Right renal pelvis (tissue), 4 donors: ENCODE results near the gene GPD2. TPM values are rescaled to one million over a fixed set of nuclear protein-coding genes. Genes with fewer than 3 reads are reported as not detected.

Experiments
- DNase-seq, 4 donors: peaks; one replicate each; pipeline ENCODE4 v3.0.0-alpha.2; 2013; ENCODE audit warnings: low read depth in 4 of 4, low spot score in 3 of 4, missing footprints in 1 of 4
- polyA plus RNA-seq, 4 donors: library from polyadenylated mRNA; unstranded; fragments of 120-200 nt; gene quantifications; one replicate each; pipeline ENCODE4 v1.2.1, GENCODE V29; 2013; ENCODE audit not compliant: insufficient read length in 4 of 4

The GPD2 gene
- polyA plus RNA-seq, result 10 to 100 TPM; 19.5 to 25.5 (median 22.8) TPM

- DNase-seq, result peak; percentile 74 to 81 (median 76)
Observed at GRCh38 chr2:156435718-156436496, at the start of gene GPD2. TSS of gene GPD2 (plus strand) at chr2:156436379. CDS start at chr2:156476106, 39,727 bp downstream.

DNA sequence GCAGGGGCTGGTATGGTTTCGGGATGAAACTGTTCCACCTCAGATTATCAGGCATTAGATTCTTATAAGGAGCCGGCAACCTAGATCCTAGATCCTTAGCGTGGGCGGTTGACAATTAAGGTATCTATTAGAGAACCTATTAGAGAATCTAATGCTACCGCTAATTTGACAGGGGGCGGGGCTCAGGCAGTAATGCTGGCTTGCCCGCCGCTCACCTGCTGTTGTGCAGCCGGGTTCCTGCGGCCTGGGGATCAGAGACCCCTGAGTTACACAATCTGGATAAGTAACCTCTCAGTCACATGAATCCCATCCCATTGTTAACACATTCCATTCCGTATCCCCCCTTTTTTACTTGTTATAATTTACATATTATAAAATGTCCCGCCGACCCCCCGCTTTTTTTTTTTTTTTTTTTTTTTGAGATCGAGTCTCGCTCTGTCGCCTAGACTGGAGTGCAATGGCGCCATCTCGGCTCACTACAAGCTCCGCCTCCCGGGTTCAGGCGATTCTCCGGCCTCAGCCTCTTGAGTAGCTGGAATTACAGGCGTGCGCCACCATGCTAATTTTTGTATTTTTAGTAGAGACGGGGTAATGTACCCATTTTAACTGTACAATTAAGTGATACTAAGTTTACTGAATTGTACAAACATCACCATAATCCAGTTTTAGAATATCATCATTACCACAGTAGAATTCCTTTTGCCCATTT lies 42.0 kb upstream of the GPD2 start:
- DNase-seq, result no peak

DNA sequence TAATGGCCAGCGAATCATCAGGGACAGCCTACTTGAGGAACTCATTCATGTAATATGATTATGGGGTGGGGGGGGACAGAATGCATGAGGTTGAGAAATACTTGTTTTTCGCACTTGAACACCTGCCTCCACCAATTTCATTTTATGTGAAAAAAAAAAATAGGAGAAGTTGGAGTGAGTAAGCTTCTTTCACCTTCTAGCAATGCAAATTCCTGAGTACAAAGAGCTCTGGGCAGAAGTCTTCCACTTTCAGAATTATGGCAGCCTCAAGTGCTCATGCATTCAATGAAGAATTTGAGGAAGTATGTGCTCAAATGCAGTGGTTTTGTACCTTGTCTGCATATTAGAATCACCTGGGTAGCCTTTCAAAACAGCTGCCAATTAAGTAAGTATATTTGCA lies 40.1 kb upstream of the GPD2 start:
- no peak for DNase-seq

GRCh38 chr2:156397229-156397628 lies 39.0 kb upstream of the GPD2 start:
- no peak for DNase-seq

GRCh38 chr2:156398176-156398575 lies 38.0 kb upstream of the GPD2 start:
- DNase-seq, result no peak

GRCh38 chr2:156399224-156399949 lies 36.8 kb upstream of the GPD2 start:
- peak in 2 of 4 donors; percentile 4 to 12 for DNase-seq

- DNase-seq, result peak in 1 of 4 donors; percentile 78
Observed at GRCh38 chr2:156399950-156400705, 36.1 kb upstream of the GPD2 start.

DNA sequence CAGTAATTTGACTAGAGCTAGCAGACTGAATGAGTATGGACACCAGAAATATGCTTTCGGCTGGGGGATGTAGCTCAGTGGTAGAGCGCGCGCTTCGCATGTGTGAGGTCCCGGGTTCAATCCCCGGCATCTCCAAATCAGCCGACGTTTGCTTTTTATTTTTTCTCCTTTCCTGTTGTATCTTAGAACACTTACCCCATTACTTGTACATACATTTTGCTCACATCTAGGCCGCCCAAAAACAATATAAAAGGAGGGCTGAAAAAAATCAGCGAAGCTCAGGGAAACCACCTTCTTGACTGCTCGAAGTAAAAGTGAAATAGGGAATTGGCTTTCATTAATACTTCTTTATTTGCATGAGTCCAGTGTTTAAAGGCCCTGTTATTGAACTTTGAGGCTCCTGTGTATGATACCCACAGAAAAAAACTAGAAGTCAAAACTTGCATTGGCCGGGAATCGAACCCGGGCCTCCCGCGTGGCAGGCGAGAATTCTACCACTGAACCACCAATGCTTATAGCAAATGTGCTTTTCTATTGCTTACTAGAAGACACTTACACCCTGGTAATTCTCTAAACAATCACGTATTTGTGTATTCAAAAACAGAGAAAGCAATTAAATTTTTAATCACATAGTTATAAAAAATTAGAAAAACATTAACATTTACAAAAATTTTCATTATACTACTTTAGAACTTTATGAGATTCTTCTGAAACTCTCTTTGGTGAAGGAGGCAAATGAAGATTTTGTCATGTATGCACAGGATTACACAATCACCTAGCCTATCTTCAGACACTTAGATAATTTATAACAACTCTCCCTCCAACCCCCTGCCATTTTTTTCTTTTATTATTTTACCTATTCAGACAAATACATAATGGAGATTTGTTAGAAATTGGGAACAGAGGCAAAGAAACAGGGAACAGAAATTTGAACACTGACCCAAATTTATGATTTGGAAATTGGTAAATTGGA lies 35.2 kb upstream of the GPD2 start:
- DNase-seq, result peak; percentile 76 to 81 (median 78)

DNA sequence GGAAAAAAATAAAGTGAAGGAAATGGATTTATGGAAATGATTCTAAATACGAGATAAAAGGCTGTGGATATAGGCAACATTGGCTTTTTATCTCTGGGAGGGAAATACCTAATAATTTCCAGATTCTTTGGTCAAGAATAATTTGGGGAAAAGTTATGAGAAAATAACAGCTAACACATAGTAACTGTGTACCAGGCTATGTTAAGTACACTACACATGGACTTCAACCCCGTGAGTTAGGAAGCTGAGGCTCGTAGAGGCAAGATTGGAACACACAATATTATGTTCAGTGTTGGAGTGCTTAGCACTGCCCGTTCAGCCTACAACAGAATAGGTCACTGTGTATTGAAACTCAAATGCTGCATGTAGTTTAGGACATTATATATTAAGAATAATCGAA lies 34.3 kb upstream of the GPD2 start:
- DNase-seq, result no peak

DNA sequence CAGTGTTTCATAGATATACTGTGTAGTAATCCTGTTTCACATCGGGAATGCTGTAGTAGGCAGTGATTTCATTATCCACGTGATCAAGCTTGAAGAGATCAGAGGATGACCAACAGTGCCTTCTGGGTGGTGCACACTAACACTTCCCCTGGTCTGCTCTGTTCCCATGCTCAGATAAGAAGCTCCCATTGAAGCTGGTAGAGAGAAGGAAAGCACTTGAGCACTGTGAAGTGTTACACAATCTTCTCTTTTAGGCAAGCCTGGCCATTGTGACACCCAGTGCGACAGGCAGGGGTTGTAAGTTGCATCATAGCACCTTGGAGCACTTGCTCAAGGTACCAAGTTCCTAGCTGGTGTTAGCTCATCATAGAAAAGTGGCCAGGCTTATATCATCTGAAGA lies 30.6 kb upstream of the GPD2 start:
- DNase-seq, result no peak

DNA sequence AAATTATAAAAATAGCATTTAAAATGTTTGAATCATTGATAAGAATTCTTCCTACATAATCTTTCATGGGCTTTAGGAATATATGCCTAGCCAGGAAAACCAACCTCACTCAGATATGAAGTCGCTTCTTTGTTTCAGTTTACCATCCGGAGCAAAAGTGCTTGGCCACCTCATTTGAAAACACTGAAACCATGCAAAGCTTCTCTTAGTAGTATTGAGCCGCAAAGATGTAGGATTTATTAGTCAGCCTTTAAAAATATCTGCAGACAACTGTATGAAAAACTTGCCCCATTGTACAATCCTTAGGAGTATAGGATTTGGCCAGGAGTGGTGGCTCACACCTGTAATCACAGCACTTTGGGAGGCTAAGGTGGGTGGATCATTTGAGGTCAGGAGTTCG lies 24.3 kb upstream of the GPD2 start:
- DNase-seq, result no peak

DNA sequence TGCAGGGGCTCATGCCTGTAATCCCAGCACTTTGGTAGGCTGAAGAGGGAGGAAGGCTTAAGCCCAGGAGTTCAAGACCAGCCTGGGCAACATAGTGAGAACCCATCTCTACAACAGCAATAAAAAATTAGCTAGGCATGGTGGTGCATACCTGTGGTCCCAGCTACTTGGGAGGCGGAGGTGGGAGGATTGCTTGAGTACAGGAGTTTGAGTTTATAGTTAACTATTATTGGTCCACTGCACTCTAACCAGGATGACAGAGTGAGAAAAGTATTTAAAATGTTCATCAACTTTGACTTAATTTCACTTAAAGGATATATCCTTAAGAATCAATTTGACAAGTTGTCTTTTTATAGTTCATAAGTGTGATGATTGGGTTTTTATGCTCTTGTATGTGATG lies 14.3 kb upstream of the GPD2 start:
- DNase-seq, result no peak

- DNase-seq, result no peak
Observed at GRCh38 chr2:156423674-156424282, 12.4 kb upstream of the GPD2 start.

DNA sequence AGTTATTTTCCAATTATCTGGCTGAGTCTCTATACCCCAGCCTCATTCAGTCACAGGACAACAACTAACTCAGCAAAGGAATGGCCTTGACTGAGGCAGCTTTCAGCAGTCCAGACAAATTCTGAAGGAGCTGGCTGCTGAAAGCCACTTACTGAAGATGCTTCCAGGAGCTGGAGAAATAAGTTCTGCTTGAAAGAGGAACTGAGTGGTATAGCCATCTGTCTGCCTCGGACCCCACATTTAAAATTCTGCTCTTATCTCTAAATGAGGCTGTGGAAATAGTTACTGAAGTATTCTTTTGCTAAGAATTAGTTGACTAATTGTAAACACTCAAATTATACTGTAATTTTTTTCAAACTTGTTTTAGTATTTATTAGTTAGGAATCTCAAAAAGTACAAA lies 9.1 kb upstream of the GPD2 start:
- no peak for DNase-seq

- DNase-seq, result no peak
Observed at GRCh38 chr2:156429211-156429610, 7.0 kb upstream of the GPD2 start.

DNA sequence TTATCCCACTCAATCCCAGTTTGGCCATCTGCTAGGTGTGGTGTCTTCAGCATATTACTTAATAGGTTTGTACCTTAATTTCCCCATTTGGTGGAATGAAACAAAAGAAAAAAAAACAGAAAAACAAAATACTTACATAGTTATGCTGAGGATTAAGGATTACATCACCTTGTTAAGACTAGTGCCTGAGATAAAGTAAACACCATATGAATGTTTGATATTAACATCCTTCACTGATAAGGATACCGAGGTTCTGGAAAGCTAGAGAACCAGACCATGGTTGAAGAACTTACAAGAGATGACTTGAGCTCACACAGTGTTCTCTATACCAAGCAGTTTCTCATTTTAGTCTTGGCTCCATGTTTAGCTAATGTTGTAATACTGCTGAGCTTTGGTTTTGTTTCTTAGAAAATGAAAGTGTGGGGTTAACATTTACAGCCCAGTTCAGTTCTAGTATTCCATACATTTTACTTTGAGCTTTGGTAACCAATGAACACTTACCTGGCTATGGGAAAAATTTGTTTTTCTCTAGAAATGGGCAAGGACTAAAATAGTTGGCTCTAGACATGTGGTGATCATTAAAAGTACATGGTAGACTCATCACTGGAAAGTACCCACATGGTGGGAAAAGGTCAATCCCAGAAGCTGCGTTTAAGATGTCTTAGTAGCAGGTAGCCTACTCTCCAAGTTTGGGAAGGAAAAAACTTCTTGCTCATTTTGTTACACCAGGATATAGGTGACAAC lies 5.8 kb upstream of the GPD2 start:
- no peak for DNase-seq

DNA sequence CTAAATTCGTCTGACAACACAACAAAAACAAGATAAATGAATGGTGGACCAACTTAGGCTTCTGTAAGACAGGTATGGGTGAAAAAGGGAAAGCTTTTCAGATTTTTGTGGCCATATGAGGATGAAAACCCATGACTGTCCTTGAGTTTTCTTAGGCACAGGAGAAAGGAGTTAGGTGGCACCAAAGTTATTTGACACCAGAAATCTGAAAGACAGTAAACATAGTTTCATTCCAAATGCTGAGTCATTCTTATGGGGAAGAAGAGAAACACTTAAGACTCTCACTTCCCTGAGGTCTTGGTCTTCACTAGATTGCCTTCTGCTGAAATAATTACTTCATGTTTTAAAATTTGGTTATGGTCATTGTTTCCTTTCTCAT lies 5.2 kb upstream of the GPD2 start:
- DNase-seq, result no peak
